Bronchial epithelial cell (primary cell): ENCODE measurements around the gene BAHCC1. TPM values are rescaled to one million over a fixed set of nuclear protein-coding genes. Genes with fewer than 3 reads are reported as not detected.

Source experiments
- DNase-seq: peaks from one replicate; pipeline ENCODE4 v3.0.0-alpha.2; 2010; ENCODE audit warnings: low read depth
- FAIRE-seq: peaks from 2 replicates; lab custom pipeline; 2011; peaks lifted over from hg19 to GRCh38; lab: Jason Lieb, UNC
- H3K27me3 ChIP-seq: 2 replicates; pipeline ENCODE4 v1.5.1; 2011; ENCODE audit warnings: low read length; ENCODE audit not compliant: control insufficient read depth, insufficient read depth
- H3K36me3 ChIP-seq: 2 replicates; pipeline ENCODE4 v1.5.1; 2011; ENCODE audit warnings: low read length; ENCODE audit not compliant: control insufficient read depth, insufficient read depth
- H3K4me3 ChIP-seq: 2 replicates; pipeline ENCODE4 v1.5.1; 2011; ENCODE audit warnings: mild to moderate bottlenecking, low read depth, low read length, control low read depth
- total RNA-seq: library from RNA; depleted of rRNA; stranded (reverse); fragments of >200 nt; gene quantifications from 2 replicates; pipeline ENCODE4 v1.2.1, GENCODE V29; 2014
- TF ChIP-seq, protein P1 (sequence below): IDR thresholded peaks from 2 replicates; pipeline ENCODE4 v1.5.1; 2011; ENCODE audit warnings: mild to moderate bottlenecking, moderate library complexity, low read length, control low read depth, inconsistent platforms; ENCODE audit not compliant: insufficient read depth, severe bottlenecking

BAHCC1 gene
- total RNA-seq, 1 donor from 2014 or later = 0.79 TPM

DNA sequence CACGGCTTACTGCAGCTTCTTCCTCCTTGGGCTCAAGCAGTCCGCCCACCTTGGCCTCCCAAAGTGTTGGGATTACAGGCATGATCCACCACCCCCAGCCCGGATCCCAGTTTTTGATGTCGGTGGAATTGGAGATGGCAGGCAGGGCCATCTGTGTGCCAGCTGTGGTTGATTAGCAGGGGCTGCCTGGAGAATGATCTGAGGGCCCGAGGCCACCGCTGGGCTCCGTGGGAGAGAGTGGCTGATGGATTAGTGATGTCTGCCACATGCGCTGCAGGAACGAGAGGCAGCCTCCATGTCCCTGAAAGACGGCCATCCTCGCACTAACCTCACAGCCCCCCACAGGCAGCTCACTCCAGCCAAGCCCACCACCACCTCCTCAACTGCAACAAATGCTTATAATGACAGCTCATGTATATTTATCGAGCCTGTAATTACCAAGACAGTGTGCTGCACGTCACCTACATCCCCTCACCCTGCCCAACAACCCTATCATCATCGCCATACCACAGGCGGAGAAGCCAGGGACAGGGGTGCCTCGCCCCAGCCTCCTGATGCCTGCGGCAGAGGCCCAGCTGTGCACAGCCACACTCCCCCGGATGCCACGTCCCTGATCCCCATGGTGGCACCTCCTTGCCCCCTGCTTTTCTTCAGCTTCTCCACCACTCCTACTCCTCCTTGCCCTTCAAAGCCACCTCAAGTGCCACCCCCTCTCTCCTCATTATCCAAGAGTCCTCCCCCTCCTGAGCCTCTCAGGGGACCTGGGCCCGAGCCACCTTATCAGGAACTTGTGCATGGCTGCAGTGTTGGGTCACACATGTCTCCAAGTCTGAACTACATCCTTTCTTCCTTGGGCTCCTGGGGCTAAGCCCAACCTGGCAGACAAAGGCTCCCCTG lies 84.2 kb downstream of the BAHCC1 start:
- no peaks in the 10 kb centered on the region for H3K36me3 ChIP-seq
- H3K4me3 ChIP-seq = no peak overlapping the region
- H3K27me3 ChIP-seq = peaks cover 23% of the 10 kb centered on the region
- TF ChIP-seq, protein P1, sequence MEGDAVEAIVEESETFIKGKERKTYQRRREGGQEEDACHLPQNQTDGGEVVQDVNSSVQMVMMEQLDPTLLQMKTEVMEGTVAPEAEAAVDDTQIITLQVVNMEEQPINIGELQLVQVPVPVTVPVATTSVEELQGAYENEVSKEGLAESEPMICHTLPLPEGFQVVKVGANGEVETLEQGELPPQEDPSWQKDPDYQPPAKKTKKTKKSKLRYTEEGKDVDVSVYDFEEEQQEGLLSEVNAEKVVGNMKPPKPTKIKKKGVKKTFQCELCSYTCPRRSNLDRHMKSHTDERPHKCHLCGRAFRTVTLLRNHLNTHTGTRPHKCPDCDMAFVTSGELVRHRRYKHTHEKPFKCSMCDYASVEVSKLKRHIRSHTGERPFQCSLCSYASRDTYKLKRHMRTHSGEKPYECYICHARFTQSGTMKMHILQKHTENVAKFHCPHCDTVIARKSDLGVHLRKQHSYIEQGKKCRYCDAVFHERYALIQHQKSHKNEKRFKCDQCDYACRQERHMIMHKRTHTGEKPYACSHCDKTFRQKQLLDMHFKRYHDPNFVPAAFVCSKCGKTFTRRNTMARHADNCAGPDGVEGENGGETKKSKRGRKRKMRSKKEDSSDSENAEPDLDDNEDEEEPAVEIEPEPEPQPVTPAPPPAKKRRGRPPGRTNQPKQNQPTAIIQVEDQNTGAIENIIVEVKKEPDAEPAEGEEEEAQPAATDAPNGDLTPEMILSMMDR = no peak
- DNase-seq (no peak), FAIRE-seq (no peak)

DNA sequence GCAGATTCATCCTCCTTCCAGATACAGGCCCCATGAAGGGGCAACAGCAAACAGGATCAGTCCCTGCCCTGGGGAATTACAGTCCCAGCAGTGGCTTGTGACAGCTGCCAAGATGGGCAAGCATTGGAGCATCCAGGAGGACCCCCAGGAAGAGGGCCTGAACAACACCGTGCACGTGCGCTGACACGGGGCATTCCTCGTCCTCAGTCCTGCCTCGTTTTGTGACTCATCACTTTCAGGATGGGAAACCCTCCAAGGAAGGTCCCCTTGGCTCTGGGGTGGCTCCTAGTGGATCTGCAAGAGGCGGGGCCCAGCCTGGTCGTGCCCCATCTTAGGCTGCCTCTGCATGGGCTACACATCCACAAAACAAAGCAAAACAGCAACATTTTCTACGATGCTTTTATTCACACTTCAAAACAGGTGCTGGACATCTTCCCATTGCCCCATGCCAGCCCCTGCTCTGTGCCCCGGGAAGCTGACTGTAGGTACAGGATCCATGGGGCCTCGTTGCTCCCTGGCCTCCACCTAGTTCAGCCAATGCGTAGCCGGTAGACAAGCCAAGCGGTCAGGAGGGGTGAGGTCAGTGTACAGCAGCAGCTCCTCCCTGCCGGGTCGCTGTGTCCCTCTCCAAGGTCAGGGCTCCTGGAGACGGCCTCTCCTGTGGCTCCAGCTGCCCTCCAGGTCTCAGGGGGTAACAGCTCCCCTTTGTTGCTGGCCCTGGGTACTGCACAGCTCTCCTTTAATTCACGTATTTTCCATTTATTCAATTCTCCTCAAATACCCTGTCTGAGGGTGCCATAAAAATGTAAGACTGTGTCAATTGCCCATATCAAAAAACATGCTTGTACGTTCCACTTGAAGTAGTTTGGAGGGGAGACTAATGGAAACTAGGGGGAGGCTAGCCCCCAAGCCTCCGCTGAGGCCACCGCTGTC lies 85.1 kb downstream of the BAHCC1 start:
- FAIRE-seq = no peak

DNA sequence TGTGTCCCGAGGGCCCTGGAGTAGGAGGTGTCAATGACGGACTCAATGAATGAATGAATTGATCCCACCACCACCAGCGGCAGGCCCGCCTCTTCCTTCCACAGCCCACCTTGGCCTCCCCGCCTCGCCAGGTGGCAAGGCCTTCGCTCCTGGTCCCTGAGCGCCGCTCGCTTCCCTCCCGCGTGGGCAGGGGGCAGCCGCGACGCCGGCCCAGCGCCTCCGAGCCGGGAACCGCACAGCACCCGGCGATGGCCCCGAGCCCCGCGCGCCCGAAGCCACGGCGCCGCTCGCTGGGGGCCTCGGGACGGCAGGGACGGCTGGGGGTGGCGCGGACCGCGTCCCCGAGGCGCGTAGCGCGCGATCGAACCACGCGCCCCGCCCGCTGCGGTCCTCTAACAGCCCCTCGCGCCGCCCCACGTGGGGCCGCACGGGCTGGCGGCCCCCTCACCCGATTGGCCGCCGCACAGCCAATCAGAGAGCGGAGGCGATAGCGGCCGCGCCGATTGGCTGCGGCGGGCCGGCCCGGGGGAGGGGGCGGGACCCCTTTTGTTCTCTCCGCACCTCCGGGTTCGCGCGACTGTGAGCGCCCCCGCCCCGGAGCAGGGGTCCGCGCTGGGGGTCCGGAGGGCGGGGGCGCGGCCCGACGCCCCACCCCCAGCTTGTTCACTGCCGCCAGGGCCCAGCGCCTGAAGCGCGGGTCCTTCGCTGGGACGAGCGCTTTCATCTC lies 86.0 kb downstream of the BAHCC1 start:
- no peak for FAIRE-seq

More for the DNA sequence above, 85.1 kb downstream of the BAHCC1 start:
- Histone ChIP-seq H3K4me3 (no peak overlapping the region), H3K27me3 (peaks cover 23% of the 10 kb centered on the region), H3K36me3 (no peaks in the 10 kb centered on the region)
- TF ChIP-seq, protein P1 = no peak
- DNase-seq = peak; percentile 30

DNA sequence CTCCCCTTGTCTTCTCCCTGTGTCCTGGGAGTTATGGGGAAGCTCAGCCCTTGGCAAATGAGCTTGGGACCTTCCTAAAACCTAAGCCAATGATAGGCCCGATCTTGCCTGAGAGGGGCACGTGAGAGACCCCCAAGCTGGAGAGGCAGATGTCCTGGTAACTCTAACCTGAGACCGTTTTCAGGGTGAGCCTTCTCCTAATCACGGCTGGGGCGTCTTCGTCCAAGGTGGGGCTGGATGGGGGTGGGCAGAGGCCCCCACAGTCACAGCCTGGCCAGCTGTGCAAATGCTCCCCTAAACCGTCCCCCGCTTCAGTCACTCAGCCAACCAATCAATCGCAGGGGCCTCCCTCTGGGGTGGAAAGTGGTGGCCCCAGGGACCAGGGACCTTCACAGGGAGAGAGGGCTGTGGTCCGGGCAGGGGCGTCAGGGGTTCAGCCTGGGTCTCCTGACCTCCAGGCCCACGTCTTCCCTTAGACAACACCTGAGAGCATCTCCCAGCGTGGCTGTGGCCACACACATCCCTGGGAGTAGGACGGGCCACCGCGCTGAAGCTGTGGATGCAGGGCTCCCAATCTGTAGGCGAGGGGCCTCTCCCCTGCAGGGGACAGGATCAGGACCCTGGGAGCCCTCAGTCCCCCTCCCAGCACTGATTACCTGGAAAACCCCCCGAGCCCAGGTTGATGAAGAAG lies 86.7 kb downstream of the BAHCC1 start:
- FAIRE-seq = no peak
- DNase-seq = no peak
- TF ChIP-seq, protein P1 = no peak
- Histone ChIP-seq H3K36me3 (no peaks in the 10 kb centered on the region), H3K27me3 (peaks cover 21% of the 10 kb centered on the region), H3K4me3 (peak overlapping the region; percentile 34)

More for the DNA sequence above, 86.0 kb downstream of the BAHCC1 start:
- TF ChIP-seq, protein P1 = no peak
- H3K27me3 ChIP-seq = peaks cover 23% of the 10 kb centered on the region
- peak overlapping the region; percentile 34 for H3K4me3 ChIP-seq
- no peak for DNase-seq
- H3K36me3 ChIP-seq = no peaks in the 10 kb centered on the region

DNA sequence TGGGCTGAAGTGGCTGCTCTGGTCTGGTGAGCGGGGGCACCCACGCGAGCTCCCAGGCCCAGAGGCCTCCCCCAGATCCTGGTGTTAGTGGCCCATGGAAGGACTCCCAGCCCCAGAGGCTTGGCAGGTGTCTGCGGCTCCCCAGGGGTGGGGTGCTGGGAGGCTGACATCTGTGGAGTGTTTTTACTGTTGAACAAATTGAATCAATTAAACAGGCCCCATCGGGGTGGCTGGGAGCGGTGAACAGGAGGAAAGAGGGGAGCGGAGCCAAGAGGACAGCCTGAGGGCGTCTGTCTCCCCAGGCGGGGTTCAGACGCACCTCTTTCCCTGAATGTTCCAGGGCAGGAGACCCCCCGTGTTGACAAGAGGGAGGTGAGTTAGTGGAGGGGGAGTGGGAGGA lies 87.4 kb downstream of the BAHCC1 start:
- FAIRE-seq (no peak), DNase-seq (no peak)
- no peaks in the 10 kb centered on the region for H3K36me3 ChIP-seq
- TF ChIP-seq, protein P1 = no peak
- peaks cover 21% of the 10 kb centered on the region for H3K27me3 ChIP-seq
- H3K4me3 ChIP-seq = no peak overlapping the region
